T-cell (primary cell): Measurements from ENCODE around the gene HEPACAM. TPM values are rescaled to one million over a fixed set of nuclear protein-coding genes. Genes with fewer than 3 reads are reported as not detected.

Experiments used
- ATAC-seq, 4 experiments: fragments of 200-7000 bp in 3 of 4; fragments of 150-1000 bp in 1 of 4; cut with Tn5 transposase; replicated peaks in 1 of 4; 1 replicate in 3 of 4; 2 replicates in 1 of 4; pipeline ENCODE4 v1.10.0; 2021; ENCODE audit warnings: moderate library complexity in 3 of 4, mild to moderate bottlenecking in 2 of 4, moderate number of reproducible peaks in 1 of 4
- CTCF ChIA-PET, 2 donors: fragments of 300-600 bp; sonication (Branson Sonifier 250); formaldehyde crosslinking; loops; one replicate each; lab custom pipeline; 2022; ENCODE audit warnings: antibody characterized with exemption in 2 of 2; lab: Charles Lee
- POLR2A ChIA-PET, 2 donors: fragments of 300-600 bp; sonication (Branson Sonifier 250); formaldehyde crosslinking; loops; one replicate each; lab custom pipeline; 2022; ENCODE audit warnings: antibody characterized with exemption in 2 of 2; lab: Charles Lee
- DNase-seq, 35 experiments: peaks; one replicate each; pipeline versions ENCODE4 v3.0.0 to v3.0.0-alpha.2; 2013 to 2023
- H3K27ac ChIP-seq: one replicate; pipeline ENCODE4 v1.5.1; 2013; ENCODE audit warnings: low read length
- H3K27me3 ChIP-seq, 2 experiments: replicated peaks in 1 of 2; 1 replicate in 1 of 2; 2 replicates in 1 of 2; pipeline versions ENCODE4 v1.6.1 to v1.7.0; 2013; ENCODE audit warnings: low read length in 1 of 2, mixed read lengths in 1 of 2; ENCODE audit not compliant: control insufficient read depth in 2 of 2, insufficient read depth in 2 of 2; ENCODE audit errors: extremely low read depth in 1 of 2
- H3K36me3 ChIP-seq, 2 donors: 1 replicate in 1 of 2; 2 replicates in 1 of 2; pipeline versions ENCODE4 v1.6.1 to v1.7.0; 2013; ENCODE audit warnings: low read length in 1 of 2; ENCODE audit not compliant: control insufficient read depth in 2 of 2, insufficient read depth in 1 of 2; ENCODE audit errors: extremely low read depth in 1 of 2
- H3K4me1 ChIP-seq, 2 experiments: 1 replicate in 1 of 2; 2 replicates in 1 of 2; pipeline versions ENCODE4 v1.6.1 to v1.7.0; 2013; ENCODE audit warnings: low read length in 2 of 2, mixed read lengths in 1 of 2; ENCODE audit not compliant: insufficient read depth in 2 of 2, control insufficient read depth in 1 of 2; ENCODE audit errors: extremely low read depth in 1 of 2
- H3K4me3 ChIP-seq, 2 donors: 1 replicate in 1 of 2; 2 replicates in 1 of 2; pipeline versions ENCODE4 v1.5.1 to v1.7.0; 2013; ENCODE audit warnings: mild to moderate bottlenecking in 2 of 2, low read length in 1 of 2, moderate library complexity in 1 of 2; ENCODE audit not compliant: control insufficient read depth in 1 of 2; ENCODE audit errors: extremely low read depth in 1 of 2
- H3K9me3 ChIP-seq: 2 replicates; pipeline ENCODE4 v1.7.0; 2013
- H3K27ac Mint-ChIP-seq, 2 donors: one replicate each; pipeline ENCODE4 v1.8.0; 2020 to 2021; ENCODE audit warnings: mild to moderate bottlenecking in 2 of 2, mixed read lengths in 2 of 2
- H3K27me3 Mint-ChIP-seq, 2 donors: one replicate each; pipeline ENCODE4 v1.8.0; 2021 to 2022; ENCODE audit warnings: mixed read lengths in 2 of 2
- H3K36me3 Mint-ChIP-seq: one replicate; pipeline ENCODE4 v1.8.0; 2021; ENCODE audit warnings: mixed read lengths
- H3K4me1 Mint-ChIP-seq, 3 donors: one replicate each; pipeline ENCODE4 v1.8.0; 2020 to 2022; ENCODE audit warnings: mixed read lengths in 3 of 3, mild to moderate bottlenecking in 1 of 3
- H3K4me3 Mint-ChIP-seq, 3 donors: one replicate each; pipeline ENCODE4 v1.8.0; 2020 to 2022; ENCODE audit warnings: mild to moderate bottlenecking in 3 of 3, mixed read lengths in 3 of 3, moderate library complexity in 3 of 3
- H3K9me3 Mint-ChIP-seq, 3 donors: one replicate each; pipeline ENCODE4 v1.8.0; 2020 to 2022; ENCODE audit warnings: mixed read lengths in 3 of 3
- WGBS: methylation state at CpG from one replicate; pipeline ENCODE4 v1.1.5; 2013; ENCODE audit warnings: missing lambda C conversion rate; ENCODE audit not compliant: insufficient coverage; 5-methylcytosine and 5-hydroxymethylcytosine counted together
- total RNA-seq, 35 experiments: library from RNA in 6 of 35; stranded (reverse) in 6 of 35; fragments of 120-200 nt in 1 of 35; gene quantifications; one replicate each; pipeline versions ENCODE4 v1.2.1 to v1.2.4 and lab custom pipeline; 2013 to 2026

HEPACAM gene
- total RNA-seq, 5 donors from 2014 or later (not counting 1 experiment from before 2014, with no cell fraction given), result not detected

- Histone ChIP-seq H3K4me3 (no peak overlapping the region), H3K27me3 (peaks cover 0 to 36% of the 10 kb centered on the region in 2 experiments), H3K4me1 (no peaks in the 10 kb centered on the region), H3K27ac (no peak overlapping the region), H3K36me3 (no peaks in the 10 kb centered on the region), H3K9me3 (no peaks in the 10 kb centered on the region)
- WGBS, result 86% methylated on average over 1 of the region's 12 CpGs
- no peak for ATAC-seq
- ChIA-PET CTCF (interaction anchor here in 1 of 2 donors (0.6 kb wide), 1 partner anchor 151 kb away, joined by 3 read pairs; no protein-coding TSS in a partner anchor), POLR2A (no interaction called here)
- Mint-ChIP-seq H3K4me1 (no peaks in the 10 kb centered on the region), H3K27me3 (peaks cover 19 to 21% of the 10 kb centered on the region in 2 donors), H3K4me3 (no peak overlapping the region), H3K9me3 (no peaks in the 10 kb centered on the region), H3K27ac (no peak overlapping the region), H3K36me3 (no peaks in the 10 kb centered on the region)
- DNase-seq, result peak in 1 of 35 experiments; percentile 0
Measured at GRCh38 chr11:124886978-124887666, 48.7 kb downstream of the HEPACAM start.

DNA sequence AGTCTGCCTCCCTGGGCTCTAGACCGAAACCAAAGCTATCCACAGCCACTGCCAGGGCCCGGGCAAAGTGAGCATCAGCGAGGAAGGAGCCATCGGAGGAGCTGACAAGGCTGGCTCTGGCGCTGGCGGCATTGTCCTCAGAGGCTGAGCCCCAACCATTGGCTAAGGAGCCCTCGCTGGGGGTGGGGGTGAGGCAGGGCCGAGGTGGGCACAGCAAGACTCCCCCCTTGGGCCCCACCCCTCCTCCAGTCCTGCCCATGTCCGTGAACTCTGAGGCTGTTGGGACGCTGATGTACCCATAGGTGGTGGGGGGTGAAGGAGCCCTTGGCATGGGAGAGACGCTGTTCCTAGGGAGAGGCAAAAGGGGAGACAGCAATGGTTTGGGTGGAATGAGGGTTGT, 49.4 kb downstream of the HEPACAM start:
- Histone ChIP-seq H3K4me3 (no peak overlapping the region), H3K27me3 (peaks cover 0 to 34% of the 10 kb centered on the region in 2 experiments), H3K9me3 (no peaks in the 10 kb centered on the region), H3K36me3 (no peaks in the 10 kb centered on the region), H3K4me1 (no peaks in the 10 kb centered on the region), H3K27ac (no peak overlapping the region)
- Mint-ChIP-seq H3K27me3 (peaks cover 19 to 21% of the 10 kb centered on the region in 2 donors), H3K36me3 (no peaks in the 10 kb centered on the region), H3K4me3 (no peak overlapping the region), H3K4me1 (no peaks in the 10 kb centered on the region), H3K27ac (no peak overlapping the region), H3K9me3 (no peaks in the 10 kb centered on the region)
- DNase-seq (no peak), ATAC-seq (no peak)
- WGBS, result 89% methylated on average over 6 of the region's 11 CpGs
- CTCF ChIA-PET, result interaction anchor here in 1 of 2 donors (0.6 kb wide), 1 partner anchor 150 kb away, joined by 3 read pairs; no protein-coding TSS in a partner anchor
- POLR2A ChIA-PET, result no interaction called here

GRCh38 chr11:124884869-124885479, 50.9 kb downstream of the HEPACAM start:
- ChIA-PET POLR2A (no interaction called here), CTCF (no interaction called here)
- Mint-ChIP-seq H3K27ac (no peak overlapping the region), H3K4me3 (no peak overlapping the region), H3K4me1 (peaks cover 0 to 2% (median 2%) of the 10 kb centered on the region in 3 donors), H3K36me3 (no peaks in the 10 kb centered on the region), H3K27me3 (peaks cover 19 to 21% of the 10 kb centered on the region in 2 donors), H3K9me3 (no peaks in the 10 kb centered on the region)
- H3K4me3 ChIP-seq, result no peak overlapping the region
- no peaks in the 10 kb centered on the region for H3K4me1 ChIP-seq
- H3K27me3 ChIP-seq, result peaks cover 0 to 26% of the 10 kb centered on the region in 2 experiments
- H3K27ac ChIP-seq, result no peak overlapping the region
- no peak for ATAC-seq
- WGBS, result no CpG with 5 or more reads among the region's 5 CpGs
- no peak for DNase-seq
- H3K9me3 ChIP-seq, result no peaks in the 10 kb centered on the region
- no peaks in the 10 kb centered on the region for H3K36me3 ChIP-seq

DNA sequence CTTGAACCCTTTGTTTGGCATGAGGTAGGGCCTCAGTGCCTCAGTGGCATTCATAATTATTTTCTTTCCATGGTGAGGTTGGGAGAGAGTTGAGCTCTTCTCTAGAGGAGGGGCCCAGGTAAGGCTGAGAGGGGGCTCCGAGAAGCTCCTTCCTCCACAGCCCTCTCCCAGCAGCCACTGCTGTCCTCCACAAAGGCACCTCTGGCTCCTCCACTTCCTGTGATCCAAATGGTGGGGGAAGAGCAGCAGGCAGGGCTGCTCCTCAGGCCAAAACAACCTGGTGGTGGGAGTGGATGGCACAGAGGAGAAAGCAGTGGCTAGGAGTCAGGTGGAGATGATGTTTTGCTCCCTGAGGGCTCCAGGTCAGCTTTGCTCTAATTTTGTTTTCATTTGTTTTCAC, 51.5 kb downstream of the HEPACAM start:
- POLR2A ChIA-PET, result no interaction called here
- WGBS, result no CpG with 5 or more reads among the region's 1 CpG

DNA sequence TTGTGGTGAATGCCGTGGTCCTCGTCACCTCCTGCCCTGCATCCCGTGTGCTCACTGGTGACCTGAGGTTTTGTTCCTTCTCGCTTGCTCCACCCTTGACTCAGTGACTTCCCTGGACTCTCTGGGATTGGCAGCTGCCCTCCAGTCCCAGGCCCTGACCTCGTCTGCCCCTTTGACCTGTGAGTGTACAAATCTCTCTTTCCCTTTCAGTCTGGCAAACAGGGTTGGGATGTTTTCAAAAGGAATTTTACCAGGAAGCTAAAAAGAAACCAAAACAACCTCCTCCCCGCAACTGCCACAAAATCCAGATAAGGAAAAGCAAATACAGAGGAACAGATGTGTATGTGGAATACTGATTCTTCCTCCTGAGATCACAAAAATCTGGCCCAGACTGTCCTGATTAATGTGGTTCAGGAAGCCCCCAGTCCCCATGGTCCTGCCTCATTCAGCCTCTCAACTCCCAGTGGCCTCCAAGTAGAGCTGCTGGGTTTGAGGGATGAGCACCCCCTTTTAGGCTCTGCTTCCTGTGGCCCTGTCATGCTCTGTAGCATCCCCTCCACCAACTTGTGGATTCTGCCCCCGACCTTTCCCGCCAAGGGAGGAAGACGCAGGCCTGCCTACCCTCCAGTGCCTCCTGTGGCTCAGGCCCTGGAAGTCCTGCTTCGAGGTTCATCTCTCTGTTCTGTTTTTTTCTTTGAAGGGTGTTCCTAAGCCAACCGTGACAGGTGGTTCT, 53.3 kb downstream of the HEPACAM start:
- Histone ChIP-seq H3K4me1 (peaks cover 0 to 5% of the 10 kb centered on the region in 2 experiments), H3K4me3 (no peak overlapping the region), H3K27ac (no peak overlapping the region), H3K9me3 (no peaks in the 10 kb centered on the region), H3K36me3 (no peaks in the 10 kb centered on the region), H3K27me3 (peaks cover 0 to 30% of the 10 kb centered on the region in 2 experiments)
- Mint-ChIP-seq H3K4me3 (no peak overlapping the region), H3K27me3 (peaks cover 10 to 15% of the 10 kb centered on the region in 2 donors), H3K9me3 (no peaks in the 10 kb centered on the region), H3K27ac (no peak overlapping the region), H3K4me1 (peaks cover 5 to 9% (median 6%) of the 10 kb centered on the region in 3 donors), H3K36me3 (no peaks in the 10 kb centered on the region)
- 70% methylated on average over 6 of the region's 11 CpGs for WGBS
- ChIA-PET CTCF (interaction anchor here in 1 of 2 donors (0.6 to 1.6 kb wide), 2 partner anchors 83 to 783 kb away, joined by 3 to 7 read pairs; partner anchors contain the start of gene MSANTD2), POLR2A (no interaction called here)
- no peak for DNase-seq
- no peak for ATAC-seq

More for the DNA sequence above, 51.5 kb downstream of the HEPACAM start:
- Mint-ChIP-seq H3K36me3 (no peaks in the 10 kb centered on the region), H3K27me3 (peaks cover 19 to 21% of the 10 kb centered on the region in 2 donors), H3K4me1 (peaks cover 0 to 2% (median 2%) of the 10 kb centered on the region in 3 donors), H3K4me3 (no peak overlapping the region), H3K9me3 (no peaks in the 10 kb centered on the region), H3K27ac (no peak overlapping the region)
- ATAC-seq, result no peak
- no peak for DNase-seq
- CTCF ChIA-PET, result no interaction called here
- no peak overlapping the region for H3K27ac ChIP-seq
- H3K9me3 ChIP-seq, result no peaks in the 10 kb centered on the region
- H3K27me3 ChIP-seq, result peaks cover 0 to 26% of the 10 kb centered on the region in 2 experiments
- H3K36me3 ChIP-seq, result no peaks in the 10 kb centered on the region
- H3K4me1 ChIP-seq, result no peaks in the 10 kb centered on the region
- no peak overlapping the region for H3K4me3 ChIP-seq

DNA sequence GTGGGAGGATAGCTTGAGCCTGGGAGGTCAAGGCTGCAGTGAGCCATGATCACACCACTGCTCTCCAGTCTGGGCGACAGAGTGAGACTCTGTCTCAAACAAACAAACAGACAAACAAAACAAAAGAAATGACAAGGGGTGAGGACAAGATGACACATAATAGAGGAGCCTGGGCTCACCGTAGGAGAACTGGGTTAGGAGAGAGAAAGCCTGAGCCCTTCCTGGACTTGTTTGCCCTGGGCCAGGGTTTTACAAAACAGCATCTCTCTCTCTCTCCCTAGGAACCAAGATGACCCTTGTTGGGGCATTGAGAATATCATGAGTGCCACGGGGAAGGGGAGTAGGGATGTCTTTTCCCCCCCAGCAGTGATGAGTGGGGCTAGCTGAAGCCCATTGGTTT, 54.9 kb downstream of the HEPACAM start:
- CTCF ChIA-PET, result interaction anchor here in 1 of 2 donors (0.6 kb wide), 1 partner anchor 8 kb away, joined by 3 read pairs; no protein-coding TSS in a partner anchor
- no CpG with 5 or more reads among the region's 3 CpGs for WGBS
- Mint-ChIP-seq H3K27me3 (peaks cover 0 to 11% of the 10 kb centered on the region in 2 donors), H3K9me3 (no peaks in the 10 kb centered on the region), H3K36me3 (no peaks in the 10 kb centered on the region), H3K4me1 (peaks cover 15 to 20% (median 15%) of the 10 kb centered on the region in 3 donors), H3K4me3 (no peak overlapping the region), H3K27ac (peak overlapping the region in 1 of 2 donors; percentile 11)
- POLR2A ChIA-PET, result no interaction called here
- DNase-seq, result no peak
- Histone ChIP-seq H3K36me3 (no peaks in the 10 kb centered on the region), H3K4me3 (no peak overlapping the region), H3K4me1 (peaks cover 0 to 17% of the 10 kb centered on the region in 2 experiments), H3K27me3 (peaks cover 0 to 26% of the 10 kb centered on the region in 2 experiments), H3K9me3 (no peaks in the 10 kb centered on the region), H3K27ac (no peak overlapping the region)
- ATAC-seq, result no peak
